ENCODE measurements around the gene GNA12.

Gene GNA12

GRCh38 chr7:2873686-2874551, 29.8 kb upstream of the GNA12 start:
- Histone ChIP-seq H3K36me3 (ENCODE audit: low read depth) (no peaks in the 10 kb centered on the region), H3K27ac (ENCODE audit: poor library complexity, severe bottlenecking) (peak overlapping the region; percentile 87), H3K27me3 (ENCODE audit: insufficient read depth, poor library complexity, severe bottlenecking) (no peaks in the 10 kb centered on the region), H3K4me1 (ENCODE audit: insufficient read depth, poor library complexity, severe bottlenecking) (peaks cover 24% of the 10 kb centered on the region), H3K4me3 (ENCODE audit: severe bottlenecking) (no peak overlapping the region), H3K9me3 (ENCODE audit: severe bottlenecking) (no peaks in the 10 kb centered on the region)
- peak; percentile 84 for DNase-seq (ENCODE audit: low spot score)
- peak; percentile 82 for ATAC-seq (ENCODE audit: low read depth)
- TF ChIP-seq CTCF (IDR thresholded peaks at IDR 0.05; ENCODE audit: poor library complexity, severe bottlenecking) = no peak

GRCh38 chr7:2873146-2873545, 29.0 kb upstream of the GNA12 start:
- ATAC-seq (ENCODE audit: low read depth) = no peak; the same call in 2 of the 3 replicates
- no peaks in the 10 kb centered on the region for H3K27me3 ChIP-seq (ENCODE audit: insufficient read depth, poor library complexity, severe bottlenecking)
- no peak for DNase-seq (ENCODE audit: low spot score)
- no peak for TF ChIP-seq CTCF (IDR thresholded peaks at IDR 0.05; ENCODE audit: poor library complexity, severe bottlenecking)
- peaks cover 24% of the 10 kb centered on the region for H3K4me1 ChIP-seq (ENCODE audit: insufficient read depth, poor library complexity, severe bottlenecking)
- no peaks in the 10 kb centered on the region for H3K9me3 ChIP-seq (ENCODE audit: severe bottlenecking)
- H3K4me3 ChIP-seq (ENCODE audit: severe bottlenecking) = no peak overlapping the region
- peak overlapping the region; percentile 87 for H3K27ac ChIP-seq (ENCODE audit: poor library complexity, severe bottlenecking)
- no peaks in the 10 kb centered on the region for H3K36me3 ChIP-seq (ENCODE audit: low read depth)

GRCh38 chr7:2872296-2872874, 28.3 kb upstream of the GNA12 start:
- H3K4me1 ChIP-seq (ENCODE audit: insufficient read depth, poor library complexity, severe bottlenecking) = peaks cover 24% of the 10 kb centered on the region
- no peak for DNase-seq (ENCODE audit: low spot score)

GRCh38 chr7:2870471-2870931, 26.4 kb upstream of the GNA12 start:
- ATAC-seq (ENCODE audit: low read depth) (peak; percentile 56), DNase-seq (ENCODE audit: low spot score) (no peak)
- Histone ChIP-seq H3K27me3 (ENCODE audit: insufficient read depth, poor library complexity, severe bottlenecking) (no peaks in the 10 kb centered on the region), H3K27ac (ENCODE audit: poor library complexity, severe bottlenecking) (peak overlapping the region; percentile 4), H3K36me3 (ENCODE audit: low read depth) (no peaks in the 10 kb centered on the region), H3K4me3 (ENCODE audit: severe bottlenecking) (no peak overlapping the region), H3K4me1 (ENCODE audit: insufficient read depth, poor library complexity, severe bottlenecking) (peaks cover 15% of the 10 kb centered on the region), H3K9me3 (ENCODE audit: severe bottlenecking) (no peaks in the 10 kb centered on the region)
- no peak for TF ChIP-seq CTCF (IDR thresholded peaks at IDR 0.05; ENCODE audit: poor library complexity, severe bottlenecking)

More at GRCh38 chr7:2872296-2872874, 28.3 kb upstream of the GNA12 start:
- Histone ChIP-seq H3K27me3 (ENCODE audit: insufficient read depth, poor library complexity, severe bottlenecking) (no peaks in the 10 kb centered on the region), H3K36me3 (ENCODE audit: low read depth) (no peaks in the 10 kb centered on the region), H3K4me3 (ENCODE audit: severe bottlenecking) (no peak overlapping the region), H3K9me3 (ENCODE audit: severe bottlenecking) (no peaks in the 10 kb centered on the region), H3K27ac (ENCODE audit: poor library complexity, severe bottlenecking) (peak overlapping the region; percentile 87)
- no peak for ATAC-seq (ENCODE audit: low read depth)
- TF ChIP-seq CTCF (IDR thresholded peaks at IDR 0.05; ENCODE audit: poor library complexity, severe bottlenecking) = no peak

Measured in RWPE2 (cell line).